WERI-Rb-1 (cell line): ENCODE data around the gene FREM1.

Experiments used
- DNase-seq: peaks from one replicate; pipeline ENCODE4 v3.0.0-alpha.2; 2020
- H3K27ac ChIP-seq: fragments of 250-450 bp; sonication (Bioruptor Pico); 2 replicates; pipeline ENCODE4 v1.5.1; 2020; ENCODE audit warnings: mild to moderate bottlenecking, moderate library complexity
- H3K27me3 ChIP-seq: fragments of 250-450 bp; sonication (Bioruptor Pico); 2 replicates; pipeline ENCODE4 v1.5.1; 2021; ENCODE audit warnings: mild to moderate bottlenecking, low read depth, moderate library complexity; ENCODE audit not compliant: insufficient read depth, severe bottlenecking
- H3K36me3 ChIP-seq: fragments of 250-450 bp; sonication (Bioruptor Pico); 2 replicates; pipeline ENCODE4 v1.5.1; 2020; ENCODE audit warnings: mild to moderate bottlenecking, moderate library complexity
- H3K4me3 ChIP-seq: 2 replicates; pipeline ENCODE4 v1.5.1; 2011; ENCODE audit warnings: low read depth, mild to moderate bottlenecking, control low read depth, low read length
- H3K9me3 ChIP-seq: fragments of 250-450 bp; sonication (Bioruptor Pico); 2 replicates; pipeline ENCODE4 v1.5.1; 2021; ENCODE audit warnings: mild to moderate bottlenecking, moderate library complexity; ENCODE audit not compliant: severe bottlenecking
- TF ChIP-seq, protein P1 (sequence below): IDR thresholded peaks from 2 replicates; pipeline ENCODE4 v1.5.1; 2011; ENCODE audit warnings: low read depth, mild to moderate bottlenecking, control low read depth, inconsistent platforms, low read length

Gene FREM1

DNA sequence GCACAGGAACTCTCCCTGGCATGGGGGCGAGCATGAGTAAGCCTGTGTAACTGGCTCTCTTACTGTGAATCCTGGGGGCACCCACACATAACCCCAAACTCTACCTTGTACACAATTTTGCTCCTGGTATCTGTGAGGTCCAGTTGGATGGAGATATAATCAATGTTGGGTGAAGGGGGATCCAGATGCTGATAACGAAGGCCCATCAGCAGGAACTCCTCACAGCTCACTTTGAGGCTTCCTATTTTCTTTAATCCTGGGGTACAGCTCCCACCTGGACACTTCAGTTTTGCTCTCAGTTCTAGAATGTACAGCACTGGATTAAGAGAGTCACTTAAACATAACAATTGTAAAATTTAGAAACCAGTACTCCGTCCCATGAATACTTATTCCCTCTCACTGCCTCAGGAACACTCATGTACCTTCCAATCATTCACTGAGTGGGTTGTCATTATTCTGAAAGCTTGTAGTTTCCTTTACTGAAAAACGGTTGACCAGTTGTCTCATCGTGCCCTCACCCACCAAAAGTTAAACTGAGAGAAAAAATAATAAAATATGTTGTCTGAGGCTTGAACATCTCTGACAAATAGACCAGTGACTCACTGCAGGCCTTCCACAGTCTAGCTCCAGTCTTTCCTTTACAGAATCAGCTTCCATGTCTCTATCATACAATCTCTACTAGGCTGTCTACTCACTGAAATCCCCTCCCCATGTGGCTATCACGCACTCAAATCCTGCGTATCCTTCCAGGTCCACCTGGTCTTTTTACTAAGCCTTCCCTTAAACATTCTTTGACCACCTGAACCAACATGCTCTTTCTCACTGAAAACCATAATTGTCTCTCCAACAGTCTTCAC, 52.6 kb downstream of the FREM1 start:
- no peak for DNase-seq
- no peaks in the 10 kb centered on the region for H3K9me3 ChIP-seq
- H3K4me3 ChIP-seq: no peak overlapping the region
- H3K27me3 ChIP-seq: no peaks in the 10 kb centered on the region
- H3K36me3 ChIP-seq: no peaks in the 10 kb centered on the region
- H3K27ac ChIP-seq: no peak overlapping the region
- TF ChIP-seq, protein P1, sequence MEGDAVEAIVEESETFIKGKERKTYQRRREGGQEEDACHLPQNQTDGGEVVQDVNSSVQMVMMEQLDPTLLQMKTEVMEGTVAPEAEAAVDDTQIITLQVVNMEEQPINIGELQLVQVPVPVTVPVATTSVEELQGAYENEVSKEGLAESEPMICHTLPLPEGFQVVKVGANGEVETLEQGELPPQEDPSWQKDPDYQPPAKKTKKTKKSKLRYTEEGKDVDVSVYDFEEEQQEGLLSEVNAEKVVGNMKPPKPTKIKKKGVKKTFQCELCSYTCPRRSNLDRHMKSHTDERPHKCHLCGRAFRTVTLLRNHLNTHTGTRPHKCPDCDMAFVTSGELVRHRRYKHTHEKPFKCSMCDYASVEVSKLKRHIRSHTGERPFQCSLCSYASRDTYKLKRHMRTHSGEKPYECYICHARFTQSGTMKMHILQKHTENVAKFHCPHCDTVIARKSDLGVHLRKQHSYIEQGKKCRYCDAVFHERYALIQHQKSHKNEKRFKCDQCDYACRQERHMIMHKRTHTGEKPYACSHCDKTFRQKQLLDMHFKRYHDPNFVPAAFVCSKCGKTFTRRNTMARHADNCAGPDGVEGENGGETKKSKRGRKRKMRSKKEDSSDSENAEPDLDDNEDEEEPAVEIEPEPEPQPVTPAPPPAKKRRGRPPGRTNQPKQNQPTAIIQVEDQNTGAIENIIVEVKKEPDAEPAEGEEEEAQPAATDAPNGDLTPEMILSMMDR: no peak

DNA sequence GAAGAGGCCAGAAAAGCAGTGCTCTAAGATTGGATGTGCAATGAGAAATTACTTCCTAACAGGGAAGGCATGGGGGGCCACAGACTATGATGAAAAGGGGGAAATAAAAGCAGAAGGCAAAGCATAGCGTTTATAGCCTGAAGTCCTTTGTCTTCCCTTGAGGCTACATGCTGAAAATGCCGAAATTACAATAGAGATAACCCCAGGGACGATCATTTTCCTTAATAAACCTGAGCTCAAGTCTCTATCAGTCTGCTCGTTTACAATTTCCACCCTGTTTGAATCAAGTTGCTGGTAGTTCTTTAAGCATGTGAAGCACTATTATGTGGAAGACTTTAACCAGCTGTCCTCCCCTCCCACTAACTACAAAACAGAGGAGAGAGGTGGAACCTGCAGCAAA, 60.4 kb downstream of the FREM1 start:
- TF ChIP-seq, protein P1: no peak
- no peaks in the 10 kb centered on the region for H3K27me3 ChIP-seq
- no peaks in the 10 kb centered on the region for H3K9me3 ChIP-seq
- no peaks in the 10 kb centered on the region for H3K36me3 ChIP-seq
- DNase-seq: no peak
- H3K27ac ChIP-seq: no peak overlapping the region
- no peak overlapping the region for H3K4me3 ChIP-seq

DNA sequence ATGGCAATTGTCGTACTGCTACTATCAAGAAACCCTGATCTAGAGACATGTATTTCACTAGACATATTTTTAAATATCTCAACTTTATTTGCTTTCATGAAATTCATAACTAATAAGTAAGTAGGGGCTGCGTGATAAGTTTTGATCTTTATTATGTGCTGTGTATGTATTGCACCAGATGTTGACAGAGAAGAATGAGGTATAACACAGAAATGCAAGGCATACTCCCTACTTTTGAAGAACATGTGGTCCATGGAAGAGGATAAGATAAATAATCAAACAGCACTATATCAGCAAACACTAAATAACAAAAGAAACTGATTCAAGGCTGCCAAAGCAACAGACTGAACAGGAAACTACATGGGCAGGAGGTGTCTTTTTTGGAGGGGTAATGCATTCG, 60.9 kb downstream of the FREM1 start:
- TF ChIP-seq, protein P1: no peak
- H3K36me3 ChIP-seq: no peaks in the 10 kb centered on the region
- no peak for DNase-seq

DNA sequence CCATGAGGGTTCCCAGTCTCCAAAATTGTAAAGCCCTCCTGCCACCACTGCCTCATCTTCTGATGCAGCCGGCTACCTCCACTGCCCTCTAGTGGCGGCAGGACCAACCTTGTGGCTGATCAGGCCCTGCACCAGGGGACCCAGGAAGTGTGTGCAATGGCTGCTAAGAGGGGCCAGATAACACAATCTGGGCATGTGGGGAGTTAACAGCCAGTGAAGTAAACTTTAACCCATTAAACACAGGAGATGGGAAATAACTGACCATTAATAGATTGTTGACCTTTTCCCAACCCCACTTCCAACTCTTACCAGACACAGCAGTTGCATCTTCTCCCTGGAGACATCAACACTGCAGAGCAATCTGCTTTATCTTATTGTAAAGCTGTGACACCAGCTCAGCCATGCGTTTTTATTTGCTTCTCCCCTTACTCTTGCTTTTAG, 63.3 kb downstream of the FREM1 start:
- peak; percentile 87 for DNase-seq
- Histone ChIP-seq H3K36me3 (no peaks in the 10 kb centered on the region), H3K4me3 (no peak overlapping the region), H3K27ac (no peak overlapping the region), H3K27me3 (no peaks in the 10 kb centered on the region), H3K9me3 (peaks cover 2% of the 10 kb centered on the region)
- TF ChIP-seq, protein P1: peak; percentile 85

More for the DNA sequence above, 60.9 kb downstream of the FREM1 start:
- H3K4me3 ChIP-seq: no peak overlapping the region
- no peaks in the 10 kb centered on the region for H3K27me3 ChIP-seq
- no peaks in the 10 kb centered on the region for H3K9me3 ChIP-seq
- H3K27ac ChIP-seq: no peak overlapping the region

DNA sequence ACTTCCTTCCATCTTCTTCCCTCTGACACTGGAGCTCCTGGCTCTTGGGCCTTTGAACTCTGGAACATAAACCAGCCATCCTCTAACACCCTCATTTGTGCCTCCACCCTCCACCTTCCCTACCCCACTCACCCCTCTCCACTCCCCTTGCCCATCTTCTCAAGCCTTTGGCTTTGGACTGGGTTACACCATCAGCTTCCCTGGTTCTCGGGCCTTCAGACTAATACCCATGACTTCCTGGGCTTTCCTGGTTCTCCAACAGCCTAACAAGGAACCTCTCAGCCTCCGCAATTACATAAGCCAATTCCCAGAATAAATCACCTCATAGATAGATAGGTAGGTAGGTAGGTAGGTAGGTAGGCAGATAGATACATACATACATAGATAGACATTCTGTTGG, 67.1 kb downstream of the FREM1 start:
- Histone ChIP-seq H3K27ac (no peak overlapping the region), H3K36me3 (no peaks in the 10 kb centered on the region), H3K9me3 (peaks cover 2% of the 10 kb centered on the region), H3K27me3 (no peaks in the 10 kb centered on the region), H3K4me3 (no peak overlapping the region)
- no peak for DNase-seq
- TF ChIP-seq, protein P1: no peak
